SK-N-SH (cell line): ENCODE results near the gene VEGFD. TPM values are rescaled to one million over a fixed set of nuclear protein-coding genes. Genes with fewer than 3 reads are reported as not detected.

Experiments
- CTCF ChIA-PET: fragments of 300-600, 350-600 bp; formaldehyde crosslinking; extraction: SDS; loops from one replicate; lab custom pipeline; 2021; lab: Yijun Ruan, JAX
- POLR2A ChIA-PET: fragments of 350-600 bp; sonication (Branson Sonifier 250); formaldehyde crosslinking; extraction: SDS; loops from one replicate; lab custom pipeline; 2020; ENCODE audit warnings: antibody characterized with exemption, inconsistent platforms; lab: Yijun Ruan, JAX
- DNase-seq: peaks from one replicate; pipeline ENCODE4 v3.0.0; 2012
- H2AFZ ChIP-seq: fragments of 200-600 bp; sonication (generic); 2 replicates; pipeline ENCODE4 v1.8.1; 2016; ENCODE audit warnings: antibody characterized with exemption, mild to moderate bottlenecking, low read depth
- H3F3A ChIP-seq: fragments of 200-600 bp; sonication (generic); replicated peaks from 2 replicates; pipeline ENCODE3; 2016; ENCODE audit warnings: antibody characterized with exemption, mild to moderate bottlenecking; ENCODE audit not compliant: insufficient read depth
- H3K27ac ChIP-seq, 2 experiments: fragments of 200-500 bp in 1 of 2; fragments of 200-600 bp in 1 of 2; sonication (Bioruptor generic) in 1 of 2; sonication (generic), shearing (Covaris generic) in 1 of 2; 2 replicates each; pipeline versions ENCODE4 v1.5.1 to v1.6.1; 2014 to 2016; ENCODE audit warnings: low read depth in 2 of 2, inconsistent platforms in 1 of 2, low read length in 1 of 2, mild to moderate bottlenecking in 1 of 2, mixed read lengths in 1 of 2
- H3K27me3 ChIP-seq: fragments of 200-600 bp; sonication (generic), shearing (Covaris generic); 2 replicates; pipeline ENCODE4 v1.6.1; 2016; ENCODE audit warnings: mixed run types; ENCODE audit not compliant: insufficient read depth
- H3K36me3 ChIP-seq, 2 experiments: fragments of 200-500 bp in 1 of 2; fragments of 200-600 bp in 1 of 2; sonication (Bioruptor generic) in 1 of 2; sonication (generic) in 1 of 2; replicated peaks in 1 of 2; 2 replicates each; pipeline versions ENCODE3 to v1.5.1; 2014 to 2016; ENCODE audit warnings: low read length in 1 of 2, mild to moderate bottlenecking in 1 of 2; ENCODE audit not compliant: insufficient read depth in 2 of 2, control insufficient read depth in 1 of 2
- H3K4me1 ChIP-seq, 2 experiments: fragments of 200-500 bp in 1 of 2; fragments of 200-600 bp in 1 of 2; sonication (Bioruptor generic) in 1 of 2; sonication (generic), shearing (Covaris generic) in 1 of 2; 2 replicates each; pipeline versions ENCODE4 v1.5.1 to v1.6.1; 2014 to 2016; ENCODE audit warnings: low read depth in 1 of 2, low read length in 1 of 2, mixed run types in 1 of 2; ENCODE audit not compliant: insufficient read depth in 2 of 2, control insufficient read depth in 1 of 2
- H3K4me2 ChIP-seq: fragments of 200-600 bp; sonication (generic), shearing (Covaris generic); 2 replicates; pipeline ENCODE4 v1.6.1; 2017; ENCODE audit warnings: mixed run types
- H3K4me3 ChIP-seq, 2 experiments: fragments of 200-500 bp in 1 of 2; fragments of 200-600 bp in 1 of 2; sonication (Bioruptor generic) in 1 of 2; sonication (generic), shearing (Covaris generic) in 1 of 2; 2 replicates each; pipeline versions ENCODE4 v1.5.1 to v1.8.1; 2014 to 2016; ENCODE audit warnings: low read depth in 2 of 2, inconsistent platforms in 1 of 2, low read length in 1 of 2, mild to moderate bottlenecking in 1 of 2, mixed read lengths in 1 of 2, moderate library complexity in 1 of 2
- H3K79me2 ChIP-seq: fragments of 200-600 bp; sonication (generic); 2 replicates; pipeline ENCODE4 v1.8.1; 2017; ENCODE audit warnings: mild to moderate bottlenecking; ENCODE audit not compliant: insufficient read depth
- H3K9ac ChIP-seq: fragments of 200-600 bp; sonication (generic); 2 replicates; pipeline ENCODE4 v1.6.1; 2017; ENCODE audit warnings: mixed run types
- H3K9me2 ChIP-seq: fragments of 200-600 bp; sonication (generic); 2 replicates; pipeline ENCODE4 v1.6.1; 2017; ENCODE audit warnings: mixed run types
- H3K9me3 ChIP-seq: fragments of 200-600 bp; sonication (generic); 2 replicates; pipeline ENCODE4 v1.6.1; 2017; ENCODE audit warnings: mixed run types, mild to moderate bottlenecking, moderate library complexity
- H4K20me1 ChIP-seq: fragments of 200-600 bp; sonication (generic); 2 replicates; pipeline ENCODE4 v1.6.1; 2017; ENCODE audit warnings: mild to moderate bottlenecking, mixed run types; ENCODE audit not compliant: insufficient read depth
- CTCF ChIP-seq: fragments of 200-600 bp; sonication (generic); IDR thresholded peaks from 2 replicates; pipeline ENCODE4 v1.6.1; 2017; ENCODE audit warnings: antibody characterized with exemption, mild to moderate bottlenecking, moderate library complexity
- ELF1 ChIP-seq: IDR thresholded peaks from 2 replicates; pipeline ENCODE4 v1.4.0; 2012
- EP300 ChIP-seq, 2 experiments: IDR thresholded peaks; 2 replicates each; pipeline versions ENCODE4 v1.4.0 to v1.6.1; 2012; ENCODE audit warnings: borderline replicate concordance in 1 of 2, low read depth in 1 of 2, low read length in 1 of 2
- EZH2phosphoT487 ChIP-seq: fragments of 200-600 bp; sonication (generic); IDR thresholded peaks from 2 replicates; pipeline ENCODE4 v1.6.1; 2017; ENCODE audit warnings: low read depth, mixed run types, mild to moderate bottlenecking, antibody characterized with exemption, moderate library complexity, borderline replicate concordance
- FOXM1 ChIP-seq: IDR thresholded peaks from 2 replicates; pipeline ENCODE4 v1.4.0; 2012; ENCODE audit warnings: low read depth, mild to moderate bottlenecking
- MEF2A ChIP-seq: IDR thresholded peaks from 2 replicates; pipeline ENCODE4 v1.4.0; 2012; ENCODE audit warnings: low read depth, borderline replicate concordance
- MXI1 ChIP-seq: IDR thresholded peaks from 2 replicates; pipeline ENCODE4 v1.6.1; 2012; ENCODE audit warnings: mild to moderate bottlenecking, low read depth, low read length, improper control_type of control experiment
- NFIC ChIP-seq: IDR thresholded peaks from 2 replicates; pipeline ENCODE4 v1.4.0; 2012; ENCODE audit warnings: borderline replicate concordance
- NRF1 ChIP-seq: IDR thresholded peaks from 2 replicates; pipeline ENCODE4 v1.6.1; 2012; ENCODE audit warnings: low read depth, mild to moderate bottlenecking, low read length
- RAD21 ChIP-seq: IDR thresholded peaks from 2 replicates; pipeline ENCODE4 v1.6.1; 2012; ENCODE audit warnings: mild to moderate bottlenecking, low read length
- RCOR1 ChIP-seq: fragments of 150-350 bp; IDR thresholded peaks from 2 replicates; pipeline ENCODE4 v1.6.1; 2017; ENCODE audit warnings: antibody characterized with exemption, low read length
- SIN3A ChIP-seq: IDR thresholded peaks from 2 replicates; pipeline ENCODE4 v1.6.1; 2012; ENCODE audit warnings: low read depth, mild to moderate bottlenecking, low read length, moderate library complexity, borderline replicate concordance
- SMC3 ChIP-seq: IDR thresholded peaks from 2 replicates; pipeline ENCODE4 v1.6.1; 2012; ENCODE audit warnings: low read depth, low read length, improper control_type of control experiment
- TCF12 ChIP-seq: IDR thresholded peaks from 2 replicates; pipeline ENCODE4 v1.4.0; 2012
- ZBTB33 ChIP-seq: IDR thresholded peaks from 2 replicates; pipeline ENCODE4 v1.4.0; 2012; ENCODE audit warnings: low read depth, borderline replicate concordance
- WGBS: methylation state at CpG from one replicate; pipeline ENCODE4 v1.1.6; 2017; ENCODE audit warnings: low lambda C conversion rate; 5-methylcytosine and 5-hydroxymethylcytosine counted together
- polyA plus RNA-seq, 3 experiments: library from polyadenylated mRNA; depleted of rRNA; stranded (reverse); fragments of >200 nt; gene quantifications; 2 replicates each; pipeline ENCODE4 v1.2.3, GENCODE V29; 2012
- TF ChIP-seq, protein P1 (sequence below): IDR thresholded peaks from 2 replicates; pipeline ENCODE4 v1.4.0; 2012; ENCODE audit warnings: low read depth

The VEGFD gene
- polyA plus RNA-seq, 1 of the 3 experiments (the other 2 are of a cell fraction), result 5.3 TPM

DNA sequence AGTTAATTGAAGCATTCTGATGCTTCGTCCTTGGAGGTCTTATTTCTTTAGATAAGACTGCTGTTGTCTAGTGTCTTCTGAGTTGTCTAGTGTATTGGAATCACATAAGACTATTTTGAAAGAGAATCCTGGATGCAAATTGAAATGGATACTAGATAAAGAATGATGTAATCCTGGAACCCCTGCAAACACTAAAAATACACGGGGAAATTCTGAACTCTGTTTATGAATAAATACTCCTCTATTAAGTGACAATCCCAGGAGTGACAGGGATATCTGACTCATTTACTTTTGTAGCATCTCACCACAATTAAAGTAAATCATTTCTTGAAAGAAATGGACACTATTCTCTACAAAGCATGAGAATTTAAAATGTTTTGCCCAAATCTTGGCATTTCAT lies 69.7 kb downstream of the VEGFD start:
- H3K9ac ChIP-seq, result no peak overlapping the region
- no peak overlapping the region for H3K4me3 ChIP-seq
- DNase-seq, result no peak
- ChIA-PET POLR2A (no interaction called here), CTCF (interaction anchor here (0.9 kb wide), 1 partner anchor 15 kb away, joined by 4 read pairs; no protein-coding TSS in a partner anchor)
- 23% methylated on average over 2 of the region's 2 CpGs for WGBS
- H3K9me3 ChIP-seq, result no peaks in the 10 kb centered on the region
- H3F3A ChIP-seq, result no peaks in the 10 kb centered on the region
- H3K79me2 ChIP-seq, result no peaks in the 10 kb centered on the region
- H3K9me2 ChIP-seq, result no peaks in the 10 kb centered on the region
- H2AFZ ChIP-seq, result no peak overlapping the region
- no peak overlapping the region for H3K27ac ChIP-seq
- no peak overlapping the region for H3K4me2 ChIP-seq
- TF ChIP-seq EZH2phosphoT487, result no peak
- TF ChIP-seq, protein P1, sequence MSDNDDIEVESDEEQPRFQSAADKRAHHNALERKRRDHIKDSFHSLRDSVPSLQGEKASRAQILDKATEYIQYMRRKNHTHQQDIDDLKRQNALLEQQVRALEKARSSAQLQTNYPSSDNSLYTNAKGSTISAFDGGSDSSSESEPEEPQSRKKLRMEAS, result no peak
- no peak for TF ChIP-seq MXI1
- no peak for TF ChIP-seq NRF1
- TF ChIP-seq ELF1, result no peak
- TF ChIP-seq SMC3, result no peak
- TF ChIP-seq TCF12, result no peak
- no peaks in the 10 kb centered on the region for H4K20me1 ChIP-seq
- no peaks in the 10 kb centered on the region for H3K4me1 ChIP-seq
- H3K27me3 ChIP-seq, result peaks cover 5% of the 10 kb centered on the region; the same call in 1 of the 2 replicates
- H3K36me3 ChIP-seq, result peaks cover 0 to 4% of the 10 kb centered on the region in 2 experiments

GRCh38 chrX:15311119-15311518 lies 73.1 kb downstream of the VEGFD start:
- Histone ChIP-seq H3K4me2 (no peak overlapping the region), H3K27ac (no peak overlapping the region), H4K20me1 (no peaks in the 10 kb centered on the region), H3F3A (no peaks in the 10 kb centered on the region), H2AFZ (no peak overlapping the region), H3K27me3 (peaks cover 5% of the 10 kb centered on the region; the same call in 1 of the 2 replicates), H3K9me3 (no peaks in the 10 kb centered on the region), H3K9ac (no peak overlapping the region), H3K36me3 (no peaks in the 10 kb centered on the region), H3K9me2 (no peaks in the 10 kb centered on the region), H3K79me2 (no peaks in the 10 kb centered on the region), H3K4me3 (no peak overlapping the region), H3K4me1 (no peaks in the 10 kb centered on the region)
- CTCF ChIA-PET, result interaction anchor here (1.0 to 3.1 kb wide), 6 partner anchors 8 to 157 kb away, joined by 3 to 10 read pairs (median 4); no protein-coding TSS in a partner anchor
- POLR2A ChIA-PET, result no interaction called here
- no peak for DNase-seq
- WGBS, result 49% methylated on average over 3 of the region's 3 CpGs
- TF ChIP-seq RAD21 (no peak), SIN3A (no peak)

DNA sequence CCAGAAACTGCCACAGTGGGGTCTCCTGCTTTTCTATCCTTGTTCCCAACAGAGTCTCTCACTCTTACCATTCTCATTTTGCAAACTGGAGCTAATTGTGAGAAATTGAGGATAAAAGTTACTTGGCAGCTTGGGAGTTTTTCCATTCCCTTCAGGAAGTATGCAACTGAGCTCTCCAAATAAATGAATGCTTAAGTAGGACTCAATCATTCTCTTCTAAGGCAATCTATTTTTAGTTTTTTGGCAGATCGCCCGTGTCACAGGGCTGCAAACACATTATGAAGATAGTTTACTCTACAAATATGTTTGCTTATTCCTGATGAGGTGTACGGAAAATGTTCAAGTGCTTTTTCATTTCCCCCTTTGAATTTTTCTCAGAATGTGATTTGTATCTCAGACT lies 74.1 kb downstream of the VEGFD start:
- Histone ChIP-seq H3K4me2 (no peak overlapping the region), H3K27me3 (peaks cover 5% of the 10 kb centered on the region; the same call in 1 of the 2 replicates), H3K27ac (no peak overlapping the region), H4K20me1 (no peaks in the 10 kb centered on the region), H3K4me1 (no peaks in the 10 kb centered on the region), H3K4me3 (no peak overlapping the region), H3K9me2 (no peaks in the 10 kb centered on the region), H3K79me2 (no peaks in the 10 kb centered on the region), H3K9ac (no peak overlapping the region), H3F3A (no peaks in the 10 kb centered on the region), H2AFZ (no peak overlapping the region), H3K9me3 (no peaks in the 10 kb centered on the region), H3K36me3 (no peaks in the 10 kb centered on the region)
- DNase-seq, result no peak
- CTCF ChIA-PET, result interaction anchor here (2.6 to 3.1 kb wide), 2 partner anchors 7 to 9 kb away, joined by 9 to 10 read pairs; no protein-coding TSS in a partner anchor
- TF ChIP-seq NFIC (no peak), MXI1 (no peak), EZH2phosphoT487 (no peak), MEF2A (no peak), ZBTB33 (no peak), CTCF (no peak), EP300 (IDR thresholded peaks at IDR 0.05; ENCODE audit: borderline replicate concordance in 1 of 2, low read depth in 1 of 2, low read length in 1 of 2) (no peak), RAD21 (no peak), RCOR1 (no peak), FOXM1 (no peak)
- 20% methylated on average over 3 of the region's 3 CpGs for WGBS
- POLR2A ChIA-PET, result no interaction called here
